ENCODE results near the gene LPAR3.

DNA sequence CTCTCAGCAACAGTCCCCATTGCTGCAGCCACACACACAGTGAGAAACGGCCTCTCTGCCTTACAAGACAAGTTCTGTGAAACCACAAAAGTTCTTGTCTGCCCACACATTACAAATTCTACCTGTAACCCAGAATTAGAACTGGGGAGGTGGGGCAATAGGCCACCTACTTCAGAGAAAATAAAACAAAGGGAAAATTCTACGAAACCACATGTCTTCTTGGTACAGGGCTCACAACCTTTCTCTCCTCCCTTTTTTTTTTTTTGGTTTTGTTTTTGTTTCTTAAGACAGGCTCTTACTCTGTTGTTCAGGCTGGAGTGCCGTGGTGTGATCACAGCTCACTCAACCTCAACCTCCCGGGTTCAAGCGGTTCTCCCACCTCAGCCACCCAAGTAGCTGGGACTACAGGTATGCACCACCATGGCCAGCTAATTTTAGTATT lies 30.2 kb downstream of the LPAR3 start:
- TF ChIP-seq, protein P1, sequence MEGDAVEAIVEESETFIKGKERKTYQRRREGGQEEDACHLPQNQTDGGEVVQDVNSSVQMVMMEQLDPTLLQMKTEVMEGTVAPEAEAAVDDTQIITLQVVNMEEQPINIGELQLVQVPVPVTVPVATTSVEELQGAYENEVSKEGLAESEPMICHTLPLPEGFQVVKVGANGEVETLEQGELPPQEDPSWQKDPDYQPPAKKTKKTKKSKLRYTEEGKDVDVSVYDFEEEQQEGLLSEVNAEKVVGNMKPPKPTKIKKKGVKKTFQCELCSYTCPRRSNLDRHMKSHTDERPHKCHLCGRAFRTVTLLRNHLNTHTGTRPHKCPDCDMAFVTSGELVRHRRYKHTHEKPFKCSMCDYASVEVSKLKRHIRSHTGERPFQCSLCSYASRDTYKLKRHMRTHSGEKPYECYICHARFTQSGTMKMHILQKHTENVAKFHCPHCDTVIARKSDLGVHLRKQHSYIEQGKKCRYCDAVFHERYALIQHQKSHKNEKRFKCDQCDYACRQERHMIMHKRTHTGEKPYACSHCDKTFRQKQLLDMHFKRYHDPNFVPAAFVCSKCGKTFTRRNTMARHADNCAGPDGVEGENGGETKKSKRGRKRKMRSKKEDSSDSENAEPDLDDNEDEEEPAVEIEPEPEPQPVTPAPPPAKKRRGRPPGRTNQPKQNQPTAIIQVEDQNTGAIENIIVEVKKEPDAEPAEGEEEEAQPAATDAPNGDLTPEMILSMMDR (IDR thresholded peaks at IDR 0.05; ENCODE audit: low read depth, low read length, poor library complexity, severe bottlenecking) = no peak
- no peak for TF ChIP-seq EZH2phosphoT487 (IDR thresholded peaks at IDR 0.05; ENCODE audit: borderline replicate concordance, low read length)

All from DOHH2 (cell line).